HepG2 (cell line): Measurements from ENCODE around the gene SAE1. TPM values are rescaled to one million over a fixed set of nuclear protein-coding genes. Genes with fewer than 3 reads are reported as not detected.
A peak's percentile ranks its signal among the peaks of the same experiment; 100 is the strongest.

Source experiments
- ATAC-seq: fragments of 200-7000 bp; cut with Tn5 transposase; 3 replicates; pipeline ENCODE4 v1.9.1; 2020; ENCODE audit warnings: mild to moderate bottlenecking, moderate library complexity
- BruUV-seq: library from RNA; stranded (reverse); fragments of 400-500 nt; replicated peaks from 2 replicates; lab custom pipeline; 2021; lab: Mats Ljungman, UMichigan
- CTCF ChIA-PET: fragments of 300-600 bp; formaldehyde crosslinking; extraction: SDS; loops from one replicate; lab custom pipeline; 2021; ENCODE audit warnings: low total read pairs, inconsistent platforms, low intra/inter-chr PET ratio; lab: Yijun Ruan, JAX
- POLR2A ChIA-PET: fragments of 350-600 bp; sonication (Branson Sonifier 250); formaldehyde crosslinking; loops from one replicate; lab custom pipeline; 2020; ENCODE audit warnings: antibody characterized with exemption, inconsistent platforms; lab: Yijun Ruan, JAX
- DNase-seq: peaks from one replicate; pipeline ENCODE4 v3.0.0-alpha.2; 2015; ENCODE audit warnings: low spot score
- FAIRE-seq: peaks from 3 replicates; lab custom pipeline; 2011; peaks lifted over from hg19 to GRCh38; lab: Jason Lieb, UNC
- H2AFZ ChIP-seq: one replicate; pipeline ENCODE4 v1.6.1; 2011; ENCODE audit warnings: low read length, inconsistent platforms
- H3K27ac ChIP-seq: fragments of 300-600 bp; 3 replicates; pipeline ENCODE4 v1.8.0; 2011; ENCODE audit warnings: mixed run types, mild to moderate bottlenecking, mixed read lengths, low read length, inconsistent platforms; ENCODE audit not compliant: insufficient read depth; ENCODE audit errors: extremely low read length
- H3K27me3 ChIP-seq, 2 experiments: fragments of 200-600 bp in 1 of 2; 2 replicates in 1 of 2; 3 replicates in 1 of 2; pipeline versions ENCODE4 v1.6.0 to v1.8.0; 2011; ENCODE audit warnings: low read length in 2 of 2, mild to moderate bottlenecking in 2 of 2, moderate library complexity in 2 of 2, inconsistent platforms in 1 of 2; ENCODE audit not compliant: insufficient read depth in 2 of 2, control insufficient read depth in 1 of 2
- H3K36me3 ChIP-seq, 2 experiments: fragments of 200-600 bp in 1 of 2; replicated peaks in 1 of 2; 2 replicates in 1 of 2; 3 replicates in 1 of 2; pipeline versions ENCODE4 v1.5.1 to v1.8.0; 2011; ENCODE audit warnings: low read length in 2 of 2, inconsistent platforms in 1 of 2; ENCODE audit not compliant: insufficient read depth in 2 of 2, control insufficient read depth in 1 of 2
- H3K4me1 ChIP-seq: 2 replicates; pipeline ENCODE4 v1.5.1; 2012; ENCODE audit warnings: low read length, inconsistent platforms; ENCODE audit not compliant: insufficient read depth
- H3K4me2 ChIP-seq: 2 replicates; pipeline ENCODE4 v1.6.0; 2011; ENCODE audit warnings: low read depth, low read length, inconsistent platforms
- H3K4me3 ChIP-seq, 3 experiments: fragments of 200-600 bp in 1 of 3; sonication (generic), shearing (Covaris generic) in 1 of 3; replicated peaks in 1 of 3; 2 replicates each; pipeline ENCODE4 v1.5.1; 2011 to 2016; ENCODE audit warnings: low read length in 3 of 3, inconsistent platforms in 2 of 3, low read depth in 2 of 3, mild to moderate bottlenecking in 2 of 3, control low read depth in 1 of 3, mixed read lengths in 1 of 3; ENCODE audit not compliant: insufficient read depth in 1 of 3
- H3K79me2 ChIP-seq: one replicate; pipeline ENCODE4 v1.6.1; 2011; ENCODE audit warnings: low read length, inconsistent platforms; ENCODE audit not compliant: insufficient read depth
- H3K9ac ChIP-seq: 2 replicates; pipeline ENCODE4 v1.6.0; 2011; ENCODE audit warnings: mild to moderate bottlenecking, low read depth, low read length, inconsistent platforms; ENCODE audit not compliant: insufficient read depth
- H3K9me3 ChIP-seq: 2 replicates; pipeline ENCODE4 v1.5.1; 2012; ENCODE audit warnings: mild to moderate bottlenecking, low read length
- H4K20me1 ChIP-seq: 2 replicates; pipeline ENCODE4 v1.6.0; 2011; ENCODE audit warnings: inconsistent platforms, mild to moderate bottlenecking, low read length, moderate library complexity; ENCODE audit not compliant: insufficient read depth
- CENPT ChIP-seq: sonication (generic); formaldehyde crosslinking; IDR thresholded peaks from 2 replicates; pipeline ENCODE4 v1.8.0; 2022; ENCODE audit warnings: low read depth, mild to moderate bottlenecking, moderate library complexity, missing genetic modification reagents
- GRHL1 ChIP-seq: sonication (generic); formaldehyde crosslinking; conservative IDR thresholded peaks from 2 replicates; pipeline ENCODE4 v1.8.0; 2022; ENCODE audit warnings: missing genetic modification reagents
- IKZF1 ChIP-seq: fragments of 450-650 bp; IDR thresholded peaks from 2 replicates; pipeline ENCODE4 v1.7.1; 2016
- MLLT10 ChIP-seq: sonication (generic); formaldehyde crosslinking; IDR thresholded peaks from 2 replicates; pipeline ENCODE4 v1.4.0; 2020; ENCODE audit warnings: missing genetic modification reagents
- NONO ChIP-seq, 2 experiments: fragments of 450-650 bp in 1 of 2; sonication (generic) in 1 of 2; formaldehyde crosslinking in 1 of 2; IDR thresholded peaks in 1 of 2; conservative IDR thresholded peaks in 1 of 2; 2 replicates each; pipeline versions ENCODE4 v1.6.1 to v1.8.0; 2017 to 2022; ENCODE audit warnings: mild to moderate bottlenecking in 1 of 2, missing genetic modification reagents in 1 of 2, moderate library complexity in 1 of 2
- TBX2 ChIP-seq: sonication (generic); formaldehyde crosslinking; IDR thresholded peaks from 2 replicates; pipeline ENCODE4 v1.5.0; 2020; ENCODE audit warnings: missing genetic modification reagents, mild to moderate bottlenecking, borderline replicate concordance
- TGIF2 ChIP-seq: IDR thresholded peaks from 2 replicates; pipeline ENCODE4 v1.6.1; 2016; ENCODE audit warnings: control low read depth, missing compliant biosample characterization
- YEATS4 ChIP-seq: sonication (generic); formaldehyde crosslinking; IDR thresholded peaks from 2 replicates; pipeline ENCODE4 v1.4.0; 2020; ENCODE audit warnings: missing genetic modification reagents, borderline replicate concordance
- ZNF335 ChIP-seq: sonication (generic); formaldehyde crosslinking; IDR thresholded peaks from 2 replicates; pipeline ENCODE4 v1.4.0; 2020; ENCODE audit warnings: missing genetic modification reagents
- ZNF441 ChIP-seq: sonication (generic); formaldehyde crosslinking; IDR thresholded peaks from 2 replicates; pipeline ENCODE4 v1.7.0; 2021; ENCODE audit warnings: missing genetic modification reagents, borderline replicate concordance
- ZNF761 ChIP-seq: sonication (generic); formaldehyde crosslinking; conservative IDR thresholded peaks from 2 replicates; pipeline ENCODE4 v1.4.0; 2020; ENCODE audit warnings: mild to moderate bottlenecking, missing genetic modification reagents
- ZNF879 ChIP-seq: sonication (generic); formaldehyde crosslinking; IDR thresholded peaks from 2 replicates; pipeline ENCODE4 v1.8.1; 2023; ENCODE audit warnings: missing genetic modification reagents
- ZSCAN31 ChIP-seq: sonication (generic); formaldehyde crosslinking; IDR thresholded peaks from 2 replicates; pipeline ENCODE4 v1.5.0; 2020; ENCODE audit warnings: low read depth, mild to moderate bottlenecking, missing genetic modification reagents
- WGBS: methylation state at CpG from one replicate; pipeline ENCODE4 v1.1.6; 2017; ENCODE audit warnings: low lambda C conversion rate; 5-methylcytosine and 5-hydroxymethylcytosine counted together
- in situ Hi-C: cut with HindIII; loops from 2 replicates; pipeline ENCODE4 v1.10.0; 2017; ENCODE audit warnings: low pct_unique_long_range_greater_than_20kb; ENCODE audit not compliant: extremely low pct_ligation_motif_present
- intact Hi-C: fragments of 100-400 bp; cut with micrococcal nuclease; formaldehyde crosslinking; loops from one replicate; pipeline ENCODE4 v1.10.0; 2022; ENCODE audit not compliant: unreplicated experiment
- polyA plus RNA-seq, 8 experiments: library from polyadenylated mRNA; depleted of rRNA in 3 of 8; stranded (reverse) in 7 of 8; unstranded in 1 of 8; fragments of >200 nt; fragmentation: Illumina TruSeq in 4 of 8; extraction: Trizol in 4 of 8; gene quantifications; 2 replicates each; pipeline versions ENCODE4 v1.2.1 to v1.2.3, GENCODE V29; 2011 to 2016; ENCODE audit warnings: low read depth in 4 of 8, missing spikeins in 1 of 8, mixed read lengths in 1 of 8; ENCODE audit not compliant: insufficient read depth in 1 of 8
- total RNA-seq, 5 experiments: library from RNA; depleted of rRNA; stranded (reverse); fragments of >200 nt; fragmentation: Illumina TruSeq; extraction: Trizol; gene quantifications; 2 replicates each; pipeline ENCODE4 v1.2.3, GENCODE V29; 2016; ENCODE audit warnings: low read depth in 1 of 5
- TF ChIP-seq, protein P1 (sequence below): sonication (generic); formaldehyde crosslinking; IDR thresholded peaks from one replicate; pipeline ENCODE4 v1.5.1; 2020; ENCODE audit warnings: mild to moderate bottlenecking, missing genetic modification reagents; ENCODE audit errors: not compliant biosample characterization

SAE1 gene
- total and polyA plus RNA-seq, 2 of the 13 experiments (the other 11 are each of a cell fraction or from before 2014, with no cell fraction given) = 87.6 to 197 TPM

- no peak for TF ChIP-seq TGIF2 (CRISPR knock-in tag)
Observed at GRCh38 chr19:47152205-47152604, 21.6 kb downstream of the SAE1 start (continued).

DNA sequence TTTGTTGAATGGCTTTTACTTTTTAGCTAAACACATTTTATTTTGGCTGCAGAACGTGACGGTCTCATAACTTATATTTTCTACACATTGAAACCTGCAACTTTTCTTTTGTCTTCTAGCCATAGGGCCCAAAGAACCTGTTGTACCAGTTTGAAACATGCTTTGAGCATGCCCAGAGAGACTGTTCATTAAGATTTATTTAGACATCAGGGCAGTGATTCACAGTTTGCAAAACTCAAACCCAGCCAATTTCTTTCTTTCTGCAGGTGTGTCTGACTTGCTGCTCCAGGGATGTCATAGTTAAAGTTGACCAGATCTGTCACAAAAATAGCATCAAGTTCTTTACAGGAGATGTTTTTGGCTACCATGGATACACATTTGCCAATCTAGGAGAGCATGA, 22.0 kb downstream of the SAE1 start:
- ChIA-PET CTCF (no interaction called here), POLR2A (no interaction called here)
- ATAC-seq (no peak), DNase-seq (no peak), FAIRE-seq (no peak)
- intact Hi-C loops = no loop called here
- Histone ChIP-seq H3K27ac (no peak overlapping the region), H3K4me2 (no peak overlapping the region), H3K4me3 (no peak overlapping the region), H3K9ac (no peak overlapping the region), H3K9me3 (no peaks in the 10 kb centered on the region), H2AFZ (no peak overlapping the region), H3K4me1 (0 out of 2 replicates have a peak, but pooled peaks cover 17% of the 10 kb centered on the region), H3K36me3 (peaks cover 24 to 78% of the 10 kb centered on the region in 2 experiments), H4K20me1 (no peaks in the 10 kb centered on the region; the same call in 1 of the 2 replicates), H3K27me3 (no peaks in the 10 kb centered on the region), H3K79me2 (peaks cover 6% of the 10 kb centered on the region)
- in situ Hi-C loops = no loop called here
- WGBS = 98% methylated on average over 2 of the region's 2 CpGs
- BruUV-seq = TSS peak; percentile 14
- TF ChIP-seq IKZF1 (no peak), YEATS4 (CRISPR knock-in tag) (no peak), ZNF441 (no peak), ZNF879 (no peak), ZNF761 (CRISPR knock-in tag) (no peak), CENPT (CRISPR knock-in tag) (no peak), ZSCAN31 (CRISPR knock-in tag) (no peak), TBX2 (CRISPR knock-in tag) (no peak), GRHL1 (no peak), ZNF335 (CRISPR knock-in tag) (no peak), MLLT10 (no peak), NONO (IDR thresholded peaks at IDR 0.05) (no peak), NONO (CRISPR knock-in tag; conservative IDR thresholded peaks at IDR 0.05) (no peak)
- TF ChIP-seq, protein P1, sequence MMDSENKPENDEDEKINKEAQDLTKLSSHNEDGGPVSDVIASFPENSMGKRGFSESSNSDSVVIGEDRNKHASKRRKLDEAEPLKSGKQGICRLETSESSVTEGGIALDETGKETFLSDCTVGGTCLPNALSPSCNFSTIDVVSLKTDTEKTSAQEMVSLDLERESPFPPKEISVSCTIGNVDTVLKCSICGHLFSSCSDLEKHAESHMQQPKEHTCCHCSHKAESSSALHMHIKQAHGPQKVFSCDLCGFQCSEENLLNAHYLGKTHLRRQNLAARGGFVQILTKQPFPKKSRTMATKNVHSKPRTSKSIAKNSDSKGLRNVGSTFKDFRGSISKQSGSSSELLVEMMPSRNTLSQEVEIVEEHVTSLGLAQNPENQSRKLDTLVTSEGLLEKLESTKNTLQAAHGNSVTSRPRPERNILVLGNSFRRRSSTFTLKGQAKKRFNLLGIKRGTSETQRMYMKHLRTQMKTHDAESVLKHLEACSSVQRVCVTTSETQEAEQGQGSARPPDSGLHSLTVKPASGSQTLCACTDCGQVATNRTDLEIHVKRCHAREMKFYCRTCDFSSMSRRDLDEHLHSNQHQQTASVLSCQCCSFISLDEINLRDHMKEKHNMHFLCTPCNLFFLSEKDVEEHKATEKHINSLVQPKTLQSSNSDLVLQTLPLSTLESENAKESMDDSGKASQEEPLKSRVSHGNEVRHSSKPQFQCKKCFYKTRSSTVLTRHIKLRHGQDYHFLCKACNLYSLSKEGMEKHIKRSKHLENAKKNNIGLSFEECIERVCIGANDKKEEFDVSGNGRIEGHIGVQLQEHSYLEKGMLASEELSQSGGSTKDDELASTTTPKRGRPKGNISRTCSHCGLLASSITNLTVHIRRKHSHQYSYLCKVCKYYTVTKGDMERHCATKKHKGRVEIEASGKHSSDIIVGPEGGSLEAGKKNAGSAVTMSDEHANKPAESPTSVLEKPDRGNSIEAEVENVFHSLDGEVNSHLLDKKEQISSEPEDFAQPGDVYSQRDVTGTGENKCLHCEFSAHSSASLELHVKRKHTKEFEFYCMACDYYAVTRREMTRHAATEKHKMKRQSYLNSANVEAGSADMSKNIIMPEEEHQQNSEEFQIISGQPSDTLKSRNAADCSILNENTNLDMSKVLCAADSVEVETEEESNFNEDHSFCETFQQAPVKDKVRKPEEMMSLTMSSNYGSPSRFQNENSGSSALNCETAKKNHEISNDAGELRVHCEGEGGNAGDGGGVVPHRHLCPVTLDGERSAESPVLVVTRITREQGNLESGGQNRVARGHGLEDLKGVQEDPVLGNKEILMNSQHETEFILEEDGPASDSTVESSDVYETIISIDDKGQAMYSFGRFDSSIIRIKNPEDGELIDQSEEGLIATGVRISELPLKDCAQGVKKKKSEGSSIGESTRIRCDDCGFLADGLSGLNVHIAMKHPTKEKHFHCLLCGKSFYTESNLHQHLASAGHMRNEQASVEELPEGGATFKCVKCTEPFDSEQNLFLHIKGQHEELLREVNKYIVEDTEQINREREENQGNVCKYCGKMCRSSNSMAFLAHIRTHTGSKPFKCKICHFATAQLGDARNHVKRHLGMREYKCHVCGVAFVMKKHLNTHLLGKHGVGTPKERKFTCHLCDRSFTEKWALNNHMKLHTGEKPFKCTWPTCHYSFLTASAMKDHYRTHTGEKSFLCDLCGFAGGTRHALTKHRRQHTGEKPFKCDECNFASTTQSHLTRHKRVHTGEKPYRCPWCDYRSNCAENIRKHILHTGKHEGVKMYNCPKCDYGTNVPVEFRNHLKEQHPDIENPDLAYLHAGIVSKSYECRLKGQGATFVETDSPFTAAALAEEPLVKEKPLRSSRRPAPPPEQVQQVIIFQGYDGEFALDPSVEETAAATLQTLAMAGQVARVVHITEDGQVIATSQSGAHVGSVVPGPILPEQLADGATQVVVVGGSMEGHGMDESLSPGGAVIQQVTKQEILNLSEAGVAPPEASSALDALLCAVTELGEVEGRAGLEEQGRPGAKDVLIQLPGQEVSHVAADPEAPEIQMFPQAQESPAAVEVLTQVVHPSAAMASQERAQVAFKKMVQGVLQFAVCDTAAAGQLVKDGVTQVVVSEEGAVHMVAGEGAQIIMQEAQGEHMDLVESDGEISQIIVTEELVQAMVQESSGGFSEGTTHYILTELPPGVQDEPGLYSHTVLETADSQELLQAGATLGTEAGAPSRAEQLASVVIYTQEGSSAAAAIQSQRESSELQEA (CRISPR knock-in tag) = no peak
